ENCODE measurements around the gene FAM221B.
A peak's percentile ranks its signal among the peaks of the same experiment; 100 is the strongest.

The FAM221B gene

DNA sequence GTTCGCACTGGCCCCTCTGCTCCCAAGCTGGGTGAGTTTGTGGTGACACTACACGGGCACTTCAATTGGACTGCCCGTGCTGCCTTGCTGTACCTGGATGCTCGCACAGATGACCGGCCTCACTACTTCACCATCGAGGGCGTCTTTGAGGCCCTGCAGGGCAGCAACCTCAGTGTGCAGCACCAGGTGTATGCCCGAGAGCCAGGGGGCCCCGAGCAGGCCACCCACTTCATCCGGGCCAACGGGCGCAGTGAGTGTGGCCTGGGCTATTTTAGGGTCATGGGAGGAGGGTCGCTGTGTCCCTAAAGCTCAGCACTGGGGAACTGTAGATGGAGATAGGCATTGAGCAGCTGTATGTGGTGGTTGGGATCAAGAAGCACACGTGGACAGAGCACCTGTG lies 35.7 kb downstream of the FAM221B start:
- TF ChIP-seq, protein P1, sequence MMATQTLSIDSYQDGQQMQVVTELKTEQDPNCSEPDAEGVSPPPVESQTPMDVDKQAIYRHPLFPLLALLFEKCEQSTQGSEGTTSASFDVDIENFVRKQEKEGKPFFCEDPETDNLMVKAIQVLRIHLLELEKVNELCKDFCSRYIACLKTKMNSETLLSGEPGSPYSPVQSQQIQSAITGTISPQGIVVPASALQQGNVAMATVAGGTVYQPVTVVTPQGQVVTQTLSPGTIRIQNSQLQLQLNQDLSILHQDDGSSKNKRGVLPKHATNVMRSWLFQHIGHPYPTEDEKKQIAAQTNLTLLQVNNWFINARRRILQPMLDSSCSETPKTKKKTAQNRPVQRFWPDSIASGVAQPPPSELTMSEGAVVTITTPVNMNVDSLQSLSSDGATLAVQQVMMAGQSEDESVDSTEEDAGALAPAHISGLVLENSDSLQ (IDR thresholded peaks at IDR 0.05) = no peak
- TF ChIP-seq SP1 (IDR thresholded peaks at IDR 0.05) = no peak
- no peak for TF ChIP-seq SUZ12 (IDR thresholded peaks at IDR 0.05)
- TF ChIP-seq FOXK2 (IDR thresholded peaks at IDR 0.05) = no peak
- no peak for TF ChIP-seq FOXA1 (IDR thresholded peaks at IDR 0.05)
- TF ChIP-seq ARNT (IDR thresholded peaks at IDR 0.05) = no peak
- TF ChIP-seq ZNF384 (IDR thresholded peaks at IDR 0.05) = no peak
- TF ChIP-seq BHLHE40 (IDR thresholded peaks at IDR 0.05; ENCODE audit: borderline replicate concordance) = no peak
- TF ChIP-seq FOXM1 (IDR thresholded peaks at IDR 0.05; ENCODE audit: borderline replicate concordance) = no peak
- no peak for TF ChIP-seq LEF1 (IDR thresholded peaks at IDR 0.05; ENCODE audit: borderline replicate concordance)
- no peak for TF ChIP-seq CTBP1 (IDR thresholded peaks at IDR 0.05; ENCODE audit: borderline replicate concordance)
- TF ChIP-seq TARDBP (IDR thresholded peaks at IDR 0.05) = no peak
- TF ChIP-seq ELF4 (IDR thresholded peaks at IDR 0.05) = no peak
- no peak for DNase-seq (ENCODE audit: extremely low spot score)
- ChIA-PET POLR2A (no interaction called here), CTCF (interaction anchor here (0.5 kb wide), 1 partner anchor 230 kb away, joined by 3 read pairs; no protein-coding TSS in a partner anchor)

DNA sequence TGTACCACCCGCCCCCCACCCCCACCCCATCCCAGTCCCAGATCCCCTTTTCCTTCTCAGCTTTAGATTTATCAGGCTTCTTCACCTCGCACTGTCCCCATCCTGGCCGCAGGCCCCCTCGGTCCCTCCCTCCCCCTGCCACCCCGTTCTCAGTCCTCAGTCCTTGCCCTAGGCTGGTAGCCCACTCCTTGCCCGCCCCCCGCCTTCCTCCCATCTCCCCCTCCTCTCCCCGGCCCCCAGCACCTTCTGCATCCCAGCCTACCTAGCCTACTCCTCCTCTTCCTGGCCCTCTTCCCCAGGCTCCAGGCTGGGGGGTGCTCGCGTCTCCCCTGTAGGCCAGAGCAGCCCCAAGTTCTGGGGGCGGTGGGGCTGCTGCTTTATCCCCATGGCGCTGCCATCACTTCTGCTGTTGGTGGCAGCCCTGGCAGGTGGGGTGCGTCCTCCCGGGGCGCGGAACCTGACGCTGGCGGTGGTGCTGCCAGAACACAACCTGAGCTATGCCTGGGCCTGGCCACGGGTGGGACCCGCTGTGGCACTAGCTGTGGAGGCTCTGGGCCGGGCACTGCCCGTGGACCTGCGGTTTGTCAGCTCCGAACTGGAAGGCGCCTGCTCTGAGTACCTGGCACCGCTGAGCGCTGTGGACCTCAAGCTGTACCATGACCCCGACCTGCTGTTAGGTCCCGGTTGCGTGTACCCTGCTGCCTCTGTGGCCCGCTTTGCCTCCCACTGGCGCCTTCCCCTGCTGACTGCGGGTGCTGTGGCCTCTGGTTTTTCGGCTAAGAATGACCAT lies 36.3 kb downstream of the FAM221B start:
- ChIA-PET CTCF (interaction anchor here (0.5 kb wide), 1 partner anchor 230 kb away, joined by 3 read pairs; no protein-coding TSS in a partner anchor), POLR2A (no interaction called here)
- TF ChIP-seq NFRKB (IDR thresholded peaks at IDR 0.05) (no peak), LEF1 (IDR thresholded peaks at IDR 0.05; ENCODE audit: borderline replicate concordance) (no peak)
- DNase-seq (ENCODE audit: extremely low spot score) = no peak

DNA sequence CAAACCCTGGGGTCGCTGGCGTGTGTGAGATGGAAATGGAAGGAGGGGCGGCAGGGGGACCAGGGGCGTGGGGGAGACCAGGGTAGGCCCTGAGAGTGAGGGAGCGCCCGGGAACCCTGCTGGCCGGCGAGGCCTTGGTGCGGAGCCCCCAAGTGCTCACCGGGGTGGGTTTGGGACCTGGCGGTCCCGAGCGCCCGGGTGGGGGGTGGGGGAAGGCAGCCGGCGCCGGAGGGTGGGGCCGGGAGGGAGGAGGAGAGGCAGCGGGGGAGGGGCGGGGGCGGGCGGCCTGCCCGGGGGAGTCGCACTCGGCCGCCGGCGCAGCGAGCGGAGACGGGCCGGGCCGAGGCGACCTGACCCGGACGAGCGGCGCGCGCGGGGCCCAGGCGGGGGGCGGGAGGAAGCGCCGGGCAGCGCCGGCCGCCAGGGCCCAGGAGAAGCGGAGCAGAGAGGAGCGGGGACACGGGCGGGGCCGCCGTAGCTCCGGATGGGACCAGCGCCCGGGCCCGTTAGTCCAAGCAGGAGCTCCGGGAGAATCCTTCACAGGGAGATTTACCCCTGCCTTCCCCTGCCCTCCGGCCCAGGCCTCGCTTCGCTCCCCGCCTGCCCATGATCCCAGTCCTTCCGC lies 37.1 kb downstream of the FAM221B start, which contains the start of gene NPR2:
Gene NPR2 (plus strand): TSS at position 295 of the 625 bp plus-strand sequence. CDS start 818 bp downstream, outside the sequence.
- TF ChIP-seq TARDBP (IDR thresholded peaks at IDR 0.05) (no peak), ARNT (IDR thresholded peaks at IDR 0.05) (no peak), BHLHE40 (IDR thresholded peaks at IDR 0.05; ENCODE audit: borderline replicate concordance) (no peak), ELF4 (IDR thresholded peaks at IDR 0.05) (no peak), FOXK2 (IDR thresholded peaks at IDR 0.05) (no peak), FOXM1 (IDR thresholded peaks at IDR 0.05; ENCODE audit: borderline replicate concordance) (no peak), FOXA1 (IDR thresholded peaks at IDR 0.05) (no peak), ZNF384 (IDR thresholded peaks at IDR 0.05) (no peak), L3MBTL2 (conservative IDR thresholded peaks at IDR 0.05) (no peak), LEF1 (IDR thresholded peaks at IDR 0.05; ENCODE audit: borderline replicate concordance) (no peak), CTBP1 (IDR thresholded peaks at IDR 0.05; ENCODE audit: borderline replicate concordance) (no peak), HDGF (IDR thresholded peaks at IDR 0.05; ENCODE audit: borderline replicate concordance) (no peak), SUZ12 (IDR thresholded peaks at IDR 0.05) (no peak), SP1 (IDR thresholded peaks at IDR 0.05) (no peak), NFRKB (IDR thresholded peaks at IDR 0.05) (no peak)
- TF ChIP-seq, protein P1 (IDR thresholded peaks at IDR 0.05) = no peak
- CTCF ChIA-PET = no interaction called here
- POLR2A ChIA-PET = no interaction called here
- no peak for DNase-seq (ENCODE audit: extremely low spot score)

DNA sequence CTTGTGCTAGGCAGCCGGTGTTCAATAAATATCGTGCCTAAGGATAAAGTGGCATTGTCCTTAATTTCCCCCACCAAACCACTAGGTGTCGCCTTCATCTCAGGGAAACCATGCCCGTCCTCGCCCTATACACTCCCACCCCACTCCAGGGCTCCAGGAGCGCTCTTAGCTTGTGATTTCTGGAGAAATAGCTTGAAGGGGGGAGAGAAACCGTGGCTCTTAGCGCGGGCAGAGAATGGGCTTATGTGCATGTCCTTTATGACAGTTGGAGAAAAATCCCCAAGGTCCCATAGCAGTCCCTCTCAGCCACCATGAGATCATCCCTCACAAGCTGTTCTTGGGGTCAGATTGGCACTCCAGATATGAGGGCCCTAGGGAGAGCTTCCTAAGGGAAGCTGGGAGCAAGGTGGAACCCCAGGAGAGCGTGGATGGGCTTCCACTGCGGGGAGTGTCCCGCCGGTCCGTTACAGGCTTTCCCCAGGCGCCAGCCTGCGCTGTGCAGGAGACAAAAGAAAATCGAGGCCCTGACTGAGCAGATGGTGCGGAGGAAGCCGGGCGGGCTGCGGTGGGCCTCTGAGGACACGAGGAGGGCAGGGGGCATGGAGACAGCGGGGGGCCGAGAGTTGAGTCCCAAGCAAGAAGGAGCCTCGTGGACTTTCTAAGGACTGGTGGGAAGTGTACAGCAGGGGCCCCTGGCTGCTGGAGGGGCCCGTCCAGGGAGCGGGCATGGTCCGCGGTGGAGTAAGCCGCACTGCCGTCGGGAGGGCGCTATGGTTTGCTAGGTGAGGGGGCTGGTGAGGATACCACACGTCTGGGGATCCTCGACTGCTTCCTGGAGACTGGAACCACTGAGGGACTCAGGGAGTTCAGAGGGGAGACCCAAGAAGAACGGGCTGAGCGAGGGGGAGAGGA lies 37.9 kb downstream of the FAM221B start:
- TF ChIP-seq ZNF384 (IDR thresholded peaks at IDR 0.05) (no peak), NFRKB (IDR thresholded peaks at IDR 0.05) (no peak), FOXM1 (IDR thresholded peaks at IDR 0.05; ENCODE audit: borderline replicate concordance) (no peak), CTBP1 (IDR thresholded peaks at IDR 0.05; ENCODE audit: borderline replicate concordance) (no peak), LEF1 (IDR thresholded peaks at IDR 0.05; ENCODE audit: borderline replicate concordance) (no peak), TARDBP (IDR thresholded peaks at IDR 0.05) (no peak)
- peak; percentile 88 for DNase-seq (ENCODE audit: extremely low spot score)
- ChIA-PET POLR2A (interaction anchor here (1.2 kb wide), 1 partner anchor 24 kb away, joined by 8 read pairs; the partner anchor contains the start of gene HINT2), CTCF (interaction anchor here (0.6 to 1.4 kb wide), 11 partner anchors 10 to 1671 kb away, joined by 3 to 16 read pairs (median 3); partner anchors contain the start of gene SPAG8)

DNA sequence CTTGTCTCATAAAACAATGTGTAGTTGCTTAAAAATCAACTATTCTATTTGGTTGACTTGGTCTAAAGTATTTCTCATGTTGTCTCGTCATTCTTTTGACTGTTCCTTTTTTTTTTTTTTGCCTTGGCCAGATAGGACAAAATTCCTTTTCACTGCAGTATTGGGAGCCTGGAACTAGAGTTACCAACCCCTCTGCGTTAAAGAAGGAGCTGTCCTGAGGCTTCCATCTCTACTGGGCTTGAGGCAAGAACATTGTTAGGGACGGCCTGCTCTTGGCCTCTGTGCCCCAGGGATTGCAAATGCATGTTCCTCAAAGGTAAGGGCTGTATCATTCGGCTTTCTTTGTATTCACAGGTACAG lies 38.5 kb downstream of the FAM221B start:
- ChIA-PET POLR2A (interaction anchor here (1.2 kb wide), 1 partner anchor 24 kb away, joined by 8 read pairs; the partner anchor contains the start of gene HINT2), CTCF (interaction anchor here (0.6 to 1.4 kb wide), 10 partner anchors 9 to 1672 kb away, joined by 3 to 16 read pairs (median 4); partner anchors contain the start of gene SPAG8)
- TF ChIP-seq TARDBP (IDR thresholded peaks at IDR 0.05) = no peak
- no peak for TF ChIP-seq ELF4 (IDR thresholded peaks at IDR 0.05)
- TF ChIP-seq NFRKB (IDR thresholded peaks at IDR 0.05) = no peak
- no peak for TF ChIP-seq CTBP1 (IDR thresholded peaks at IDR 0.05; ENCODE audit: borderline replicate concordance)
- TF ChIP-seq L3MBTL2 (conservative IDR thresholded peaks at IDR 0.05) = no peak
- no peak for TF ChIP-seq FOXA1 (IDR thresholded peaks at IDR 0.05)
- TF ChIP-seq FOXK2 (IDR thresholded peaks at IDR 0.05) = no peak
- no peak for TF ChIP-seq LEF1 (IDR thresholded peaks at IDR 0.05; ENCODE audit: borderline replicate concordance)
- no peak for TF ChIP-seq ZNF384 (IDR thresholded peaks at IDR 0.05)
- TF ChIP-seq FOXM1 (IDR thresholded peaks at IDR 0.05; ENCODE audit: borderline replicate concordance) = no peak
- no peak for TF ChIP-seq SUZ12 (IDR thresholded peaks at IDR 0.05)
- TF ChIP-seq ARNT (IDR thresholded peaks at IDR 0.05) = no peak
- DNase-seq (ENCODE audit: extremely low spot score) = no peak

All from HEK293T (cell line).